CD4-positive, alpha-beta T cell (primary cell): ENCODE data around the gene PTPRK. TPM values are rescaled to one million over a fixed set of nuclear protein-coding genes. Genes with fewer than 3 reads are reported as not detected.

Source experiments
- ATAC-seq: fragments of 200-7000 bp; cut with Tn5 transposase; one replicate; pipeline ENCODE4 v1.10.0; 2022; ENCODE audit warnings: mild to moderate bottlenecking; ENCODE audit not compliant: poor library complexity
- CTCF ChIA-PET: fragments of 350-600 bp; sonication (Branson Sonifier 250); formaldehyde crosslinking; loops from one replicate; lab custom pipeline; 2021; ENCODE audit warnings: antibody characterized with exemption, inconsistent platforms; lab: Charles Lee
- POLR2A ChIA-PET: fragments of 350-600 bp; sonication (Branson Sonifier 250); formaldehyde crosslinking; loops from one replicate; lab custom pipeline; 2021; ENCODE audit warnings: antibody characterized with exemption, inconsistent platforms; lab: Charles Lee
- DNase-seq, 14 experiments: peaks; one replicate each; pipeline ENCODE4 v3.0.0-alpha.2; 2013 to 2020; ENCODE audit warnings: mixed read lengths in 2 of 14
- H3K27ac ChIP-seq, 2 donors: one replicate each; pipeline versions ENCODE4 v1.5.1 to v1.7.0; 2013; ENCODE audit warnings: low read length in 2 of 2, low read depth in 1 of 2, mild to moderate bottlenecking in 1 of 2
- H3K27me3 ChIP-seq, 2 experiments: 1 replicate in 1 of 2; 2 replicates in 1 of 2; pipeline versions ENCODE4 v1.6.1 to v1.7.0; 2013; ENCODE audit warnings: low read length in 2 of 2, control low read depth in 1 of 2, mild to moderate bottlenecking in 1 of 2, moderate library complexity in 1 of 2; ENCODE audit not compliant: insufficient read depth in 2 of 2, control insufficient read depth in 1 of 2
- H3K36me3 ChIP-seq: one replicate; pipeline ENCODE4 v1.6.1; 2013; ENCODE audit warnings: low read length, control low read depth; ENCODE audit not compliant: insufficient read depth
- H3K4me1 ChIP-seq: one replicate; pipeline ENCODE4 v1.6.1; 2013; ENCODE audit warnings: low read length, control low read depth; ENCODE audit not compliant: insufficient read depth
- H3K4me3 ChIP-seq: one replicate; pipeline ENCODE4 v1.5.1; 2013; ENCODE audit warnings: mild to moderate bottlenecking, low read length, moderate library complexity
- H3K9me3 ChIP-seq, 2 experiments: 1 replicate in 1 of 2; 2 replicates in 1 of 2; pipeline versions ENCODE4 v1.6.1 to v1.7.0; 2013; ENCODE audit warnings: low read length in 2 of 2, mild to moderate bottlenecking in 2 of 2, control low read depth in 1 of 2, moderate library complexity in 1 of 2; ENCODE audit not compliant: control insufficient read depth in 1 of 2, insufficient read depth in 1 of 2
- H3K27ac Mint-ChIP-seq: one replicate; pipeline ENCODE4 v1.8.0; 2020; ENCODE audit warnings: mixed read lengths
- H3K27me3 Mint-ChIP-seq: one replicate; pipeline ENCODE4 v1.8.0; 2021; ENCODE audit warnings: mixed read lengths
- H3K36me3 Mint-ChIP-seq: one replicate; pipeline ENCODE4 v1.8.0; 2021; ENCODE audit warnings: low read depth, mixed read lengths
- H3K4me1 Mint-ChIP-seq: one replicate; pipeline ENCODE4 v1.8.0; 2021; ENCODE audit warnings: low read depth, mixed read lengths
- H3K4me3 Mint-ChIP-seq: one replicate; pipeline ENCODE4 v1.8.0; 2020; ENCODE audit warnings: mild to moderate bottlenecking, mixed read lengths
- H3K9me3 Mint-ChIP-seq: one replicate; pipeline ENCODE4 v1.8.0; 2020; ENCODE audit warnings: mixed read lengths
- intact Hi-C, 2 experiments: fragments of 100-400 bp; cut with DNase I in 1 of 2; cut with micrococcal nuclease in 1 of 2; formaldehyde crosslinking; loops; one replicate each; pipeline versions ENCODE4 v1.15.1 to v1.9.0; 2023 to 2025; cut with DNase I, micrococcal nuclease
- total RNA-seq, 174 experiments: library from RNA in 2 of 174; stranded (reverse) in 2 of 174; gene quantifications; one replicate each; pipeline ENCODE4 v1.2.3 and lab custom pipeline; 2021 to 2026
- TF ChIP-seq, protein P1 (sequence below): fragments of 200-600 bp; IDR thresholded peaks from one replicate; pipeline ENCODE4 v1.8.0; 2022; ENCODE audit warnings: antibody characterized with exemption, mild to moderate bottlenecking

Gene PTPRK
- total RNA-seq, 2 experiments from 2014 or later, result 8.4 to 10.3 TPM

GRCh38 chr6:128046033-128046432 is 474.4 kb downstream of the PTPRK start:
- Histone ChIP-seq H3K9me3 (no peaks in the 10 kb centered on the region), H3K4me1 (no peaks in the 10 kb centered on the region), H3K36me3 (no peaks in the 10 kb centered on the region), H3K27me3 (no peaks in the 10 kb centered on the region), H3K4me3 (no peak overlapping the region), H3K27ac (no peak overlapping the region)
- ChIA-PET POLR2A (no interaction called here), CTCF (no interaction called here)
- Mint-ChIP-seq H3K27me3 (no peaks in the 10 kb centered on the region), H3K27ac (no peak overlapping the region), H3K4me3 (no peak overlapping the region), H3K9me3 (no peaks in the 10 kb centered on the region), H3K36me3 (no peaks in the 10 kb centered on the region), H3K4me1 (no peaks in the 10 kb centered on the region)
- TF ChIP-seq, protein P1, sequence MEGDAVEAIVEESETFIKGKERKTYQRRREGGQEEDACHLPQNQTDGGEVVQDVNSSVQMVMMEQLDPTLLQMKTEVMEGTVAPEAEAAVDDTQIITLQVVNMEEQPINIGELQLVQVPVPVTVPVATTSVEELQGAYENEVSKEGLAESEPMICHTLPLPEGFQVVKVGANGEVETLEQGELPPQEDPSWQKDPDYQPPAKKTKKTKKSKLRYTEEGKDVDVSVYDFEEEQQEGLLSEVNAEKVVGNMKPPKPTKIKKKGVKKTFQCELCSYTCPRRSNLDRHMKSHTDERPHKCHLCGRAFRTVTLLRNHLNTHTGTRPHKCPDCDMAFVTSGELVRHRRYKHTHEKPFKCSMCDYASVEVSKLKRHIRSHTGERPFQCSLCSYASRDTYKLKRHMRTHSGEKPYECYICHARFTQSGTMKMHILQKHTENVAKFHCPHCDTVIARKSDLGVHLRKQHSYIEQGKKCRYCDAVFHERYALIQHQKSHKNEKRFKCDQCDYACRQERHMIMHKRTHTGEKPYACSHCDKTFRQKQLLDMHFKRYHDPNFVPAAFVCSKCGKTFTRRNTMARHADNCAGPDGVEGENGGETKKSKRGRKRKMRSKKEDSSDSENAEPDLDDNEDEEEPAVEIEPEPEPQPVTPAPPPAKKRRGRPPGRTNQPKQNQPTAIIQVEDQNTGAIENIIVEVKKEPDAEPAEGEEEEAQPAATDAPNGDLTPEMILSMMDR, result no peak
- intact Hi-C loops, result no loop called here
- DNase-seq (no peak), ATAC-seq (no peak)

- H3K27ac Mint-ChIP-seq, result no peak overlapping the region
- CTCF ChIA-PET, result no interaction called here
- H3K9me3 ChIP-seq, result no peaks in the 10 kb centered on the region
Observed at GRCh38 chr6:128039543-128039942, 480.9 kb downstream of the PTPRK start.

DNA sequence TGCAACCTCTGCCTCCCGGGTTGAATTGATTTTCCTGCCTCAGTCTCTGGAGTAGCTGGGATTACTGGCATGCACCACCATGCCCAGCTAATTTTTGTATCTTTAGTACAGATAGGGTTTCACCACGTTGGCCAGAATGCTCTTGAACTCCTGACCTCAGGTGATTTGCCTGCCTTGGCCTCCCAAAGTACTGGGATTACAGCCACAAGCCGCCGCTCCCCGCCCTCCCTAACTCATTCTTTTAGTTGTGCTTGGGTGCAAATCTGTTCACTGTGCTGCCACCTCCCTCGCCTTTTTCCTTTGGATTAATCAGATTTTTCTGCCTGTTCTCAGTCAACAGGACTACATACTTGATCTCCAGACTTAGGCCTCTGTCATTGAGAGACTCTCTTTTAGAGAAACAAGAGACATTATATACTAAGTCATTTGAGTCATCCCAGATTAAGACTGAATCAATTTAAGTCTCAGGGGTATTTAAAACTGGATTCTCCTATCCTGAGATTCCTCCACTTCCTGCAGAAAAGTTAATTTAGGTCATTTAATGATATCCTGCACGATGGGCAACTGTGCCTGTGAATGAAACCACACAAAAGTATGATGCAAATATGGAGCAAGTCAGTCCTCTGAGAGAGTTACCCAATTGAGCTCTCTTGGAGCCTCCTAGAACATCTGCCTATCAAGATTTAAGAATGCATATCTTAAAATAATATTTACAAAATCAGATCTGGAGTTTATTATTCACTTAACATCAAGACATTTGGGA is 483.4 kb downstream of the PTPRK start:
- H3K4me1 Mint-ChIP-seq, result peaks cover 15% of the 10 kb centered on the region
- no peak overlapping the region for H3K4me3 Mint-ChIP-seq
- Histone ChIP-seq H3K4me1 (peaks cover 2% of the 10 kb centered on the region), H3K9me3 (no peaks in the 10 kb centered on the region), H3K27ac (no peak overlapping the region), H3K4me3 (no peak overlapping the region), H3K36me3 (no peaks in the 10 kb centered on the region), H3K27me3 (no peaks in the 10 kb centered on the region)
- intact Hi-C loops, result no loop called here
- CTCF ChIA-PET, result no interaction called here
- H3K9me3 Mint-ChIP-seq, result no peaks in the 10 kb centered on the region
- H3K27me3 Mint-ChIP-seq, result no peaks in the 10 kb centered on the region
- POLR2A ChIA-PET, result no interaction called here
- H3K36me3 Mint-ChIP-seq, result no peaks in the 10 kb centered on the region
- TF ChIP-seq, protein P1, result no peak
- DNase-seq (no peak), ATAC-seq (no peak)
- H3K27ac Mint-ChIP-seq, result no peak overlapping the region

More at GRCh38 chr6:128039543-128039942, 480.9 kb downstream of the PTPRK start:
- H3K4me3 ChIP-seq, result no peak overlapping the region
- H3K36me3 ChIP-seq, result no peaks in the 10 kb centered on the region
- Mint-ChIP-seq H3K9me3 (no peaks in the 10 kb centered on the region), H3K4me3 (no peak overlapping the region), H3K27me3 (no peaks in the 10 kb centered on the region), H3K36me3 (no peaks in the 10 kb centered on the region), H3K4me1 (no peaks in the 10 kb centered on the region)
- ATAC-seq (no peak), DNase-seq (no peak)
- no peak overlapping the region for H3K27ac ChIP-seq
- intact Hi-C loops, result no loop called here
- no peaks in the 10 kb centered on the region for H3K4me1 ChIP-seq
- TF ChIP-seq, protein P1, result no peak
- POLR2A ChIA-PET, result no interaction called here
- H3K27me3 ChIP-seq, result no peaks in the 10 kb centered on the region
